Peyer's patch (tissue), 4 donors: ENCODE results near the gene PTGES.

Experiments used
- CTCF ChIP-seq, 6 experiments: fragments of 450-650 bp in 4 of 6; fragments of 200-600 bp in 2 of 6; sonication (generic) in 1 of 6; IDR thresholded peaks; one replicate each; pipeline ENCODE4 v1.5.1; 2017 to 2019; ENCODE audit warnings: antibody characterized with exemption in 6 of 6, mild to moderate bottlenecking in 3 of 6, moderate library complexity in 1 of 6
- POLR2A ChIP-seq, 2 donors: fragments of 450-650 bp; IDR thresholded peaks; one replicate each; pipeline ENCODE4 v1.5.1; 2017; ENCODE audit warnings: antibody characterized with exemption in 2 of 2, mild to moderate bottlenecking in 2 of 2, moderate library complexity in 2 of 2

GRCh38 chr9:129693741-129694140 is 59.1 kb downstream of the PTGES start:
- TF ChIP-seq CTCF (IDR thresholded peaks at IDR 0.05) = no peak
- TF ChIP-seq POLR2A (IDR thresholded peaks at IDR 0.05) = no peak
